ENCODE measurements around the gene POLE4. TPM values are rescaled to one million over a fixed set of nuclear protein-coding genes. Genes with fewer than 3 reads are reported as not detected.

POLE4 gene
- total RNA-seq, 1 experiment from 2014 or later = 25.6 TPM

DNA sequence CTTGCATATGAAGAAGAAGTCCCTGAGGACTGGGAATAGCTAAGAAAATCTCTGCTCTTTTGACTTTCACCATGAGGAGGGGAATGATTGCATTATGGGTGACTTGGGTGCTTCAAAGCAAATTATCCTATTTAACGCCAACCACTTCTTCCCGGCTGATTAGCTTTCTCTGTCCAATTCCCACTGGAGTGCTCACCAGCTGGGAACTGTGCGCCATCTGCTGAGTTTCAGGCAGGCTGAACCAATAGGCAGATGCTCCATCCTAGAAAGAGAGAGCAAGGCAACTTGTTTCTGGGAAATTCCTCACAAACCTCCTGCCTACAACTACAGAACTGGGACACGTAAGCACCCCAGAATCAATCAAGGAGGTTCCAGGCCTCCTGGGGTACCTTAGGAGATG is 49.4 kb downstream of the POLE4 start:
- Histone ChIP-seq H3K9me2 (ENCODE audit: insufficient read depth) (no peaks in the 10 kb centered on the region), H3K27me3 (ENCODE audit: insufficient read depth, low read length) (no peaks in the 10 kb centered on the region), H2AFZ (ENCODE audit: low read depth, low read length, poor library complexity, severe bottlenecking) (no peak overlapping the region), H3K9ac (ENCODE audit: low read length) (no peak overlapping the region), H3K4me2 (ENCODE audit: low read length) (no peak overlapping the region), H3K27ac (ENCODE audit: low read depth, low read length) (no peak overlapping the region), H4K20me1 (ENCODE audit: insufficient read depth) (no peaks in the 10 kb centered on the region), H3K36me3 (ENCODE audit: control insufficient read depth in 1 of 2, insufficient read depth in 2 of 2, low read length in 2 of 2) (no peaks in the 10 kb centered on the region), H3K4me3 (replicated peaks in 1 of 2; ENCODE audit: low read depth in 1 of 2, low read length in 2 of 2) (no peak overlapping the region), H3K79me2 (ENCODE audit: insufficient read depth, low read length) (no peaks in the 10 kb centered on the region), H3K4me1 (ENCODE audit: control insufficient read depth in 1 of 2, insufficient read depth in 2 of 2, low read length in 2 of 2) (no peaks in the 10 kb centered on the region), H3K9me3 (ENCODE audit: control insufficient read depth in 1 of 2, insufficient read depth in 1 of 2, low read depth in 1 of 2, low read length in 2 of 2) (no peaks in the 10 kb centered on the region)
- TF ChIP-seq MAX (IDR thresholded peaks at IDR 0.05) (no peak), CBX3 (IDR thresholded peaks at IDR 0.05; ENCODE audit: low read depth) (no peak), SP1 (IDR thresholded peaks at IDR 0.05; ENCODE audit: low read depth) (no peak), SRF (IDR thresholded peaks at IDR 0.05; ENCODE audit: low read depth) (no peak), ELF1 (IDR thresholded peaks at IDR 0.05; ENCODE audit: borderline replicate concordance, low read depth) (no peak), CEBPB (IDR thresholded peaks at IDR 0.05; ENCODE audit: low read depth) (no peak), POLR2AphosphoS5 (IDR thresholded peaks at IDR 0.05; ENCODE audit: low read depth, low read length) (no peak)
- TF ChIP-seq, protein P1, sequence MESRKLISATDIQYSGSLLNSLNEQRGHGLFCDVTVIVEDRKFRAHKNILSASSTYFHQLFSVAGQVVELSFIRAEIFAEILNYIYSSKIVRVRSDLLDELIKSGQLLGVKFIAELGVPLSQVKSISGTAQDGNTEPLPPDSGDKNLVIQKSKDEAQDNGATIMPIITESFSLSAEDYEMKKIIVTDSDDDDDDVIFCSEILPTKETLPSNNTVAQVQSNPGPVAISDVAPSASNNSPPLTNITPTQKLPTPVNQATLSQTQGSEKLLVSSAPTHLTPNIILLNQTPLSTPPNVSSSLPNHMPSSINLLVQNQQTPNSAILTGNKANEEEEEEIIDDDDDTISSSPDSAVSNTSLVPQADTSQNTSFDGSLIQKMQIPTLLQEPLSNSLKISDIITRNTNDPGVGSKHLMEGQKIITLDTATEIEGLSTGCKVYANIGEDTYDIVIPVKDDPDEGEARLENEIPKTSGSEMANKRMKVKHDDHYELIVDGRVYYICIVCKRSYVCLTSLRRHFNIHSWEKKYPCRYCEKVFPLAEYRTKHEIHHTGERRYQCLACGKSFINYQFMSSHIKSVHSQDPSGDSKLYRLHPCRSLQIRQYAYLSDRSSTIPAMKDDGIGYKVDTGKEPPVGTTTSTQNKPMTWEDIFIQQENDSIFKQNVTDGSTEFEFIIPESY (IDR thresholded peaks at IDR 0.05; ENCODE audit: extremely low read depth, insufficient replicate concordance, low read length) = no peak
- TF ChIP-seq, protein P2, sequence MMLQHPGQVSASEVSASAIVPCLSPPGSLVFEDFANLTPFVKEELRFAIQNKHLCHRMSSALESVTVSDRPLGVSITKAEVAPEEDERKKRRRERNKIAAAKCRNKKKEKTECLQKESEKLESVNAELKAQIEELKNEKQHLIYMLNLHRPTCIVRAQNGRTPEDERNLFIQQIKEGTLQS (IDR thresholded peaks at IDR 0.05) = no peak
- CTCF ChIA-PET = no interaction called here
- intact Hi-C loops (cut with micrococcal nuclease) = no loop called here
- no TSS peak for BruUV-seq (replicated peaks)
- DNase-seq (ENCODE audit: low read depth, low spot score) (no peak), ATAC-seq (no peak)
- POLR2A ChIA-PET = no interaction called here
- RAD21 ChIA-PET (ENCODE audit: low non-redundant PET in 1 of 2, low total read pairs in 2 of 2, uncharacterized antibody in 2 of 2, unreplicated experiment in 2 of 2) = no interaction called here

DNA sequence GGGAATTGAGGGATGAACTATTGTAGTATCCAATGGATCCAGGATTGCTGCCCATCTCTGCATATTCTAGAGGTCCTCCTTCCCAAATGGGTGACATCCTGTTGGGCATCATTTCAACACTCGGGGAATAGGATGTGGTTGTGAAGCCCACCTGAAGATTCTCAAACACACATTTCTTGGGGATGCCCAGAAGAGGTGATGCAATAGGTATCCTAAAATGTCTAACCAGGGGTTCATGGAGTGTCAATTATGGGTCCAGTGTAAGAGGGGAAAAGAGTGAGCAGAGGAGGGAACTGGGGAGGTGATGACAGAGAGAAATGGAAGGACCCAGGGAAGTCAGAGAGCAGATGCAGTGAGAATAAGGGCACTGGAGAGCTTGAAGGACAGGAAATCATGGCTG is 52.1 kb downstream of the POLE4 start:
- H3K9me3 ChIP-seq (ENCODE audit: control insufficient read depth in 1 of 2, insufficient read depth in 1 of 2, low read depth in 1 of 2, low read length in 2 of 2) = no peaks in the 10 kb centered on the region
- no peaks in the 10 kb centered on the region for H3K4me1 ChIP-seq (ENCODE audit: control insufficient read depth in 1 of 2, insufficient read depth in 2 of 2, low read length in 2 of 2)
- ATAC-seq = no peak
- no peak overlapping the region for H3K27ac ChIP-seq (ENCODE audit: low read depth, low read length)
- DNase-seq (ENCODE audit: low read depth, low spot score) = no peak
- no peak overlapping the region for H3K9ac ChIP-seq (ENCODE audit: low read length)
- no peak overlapping the region for H3K4me3 ChIP-seq (replicated peaks in 1 of 2; ENCODE audit: low read depth in 1 of 2, low read length in 2 of 2)
- no peaks in the 10 kb centered on the region for H3K79me2 ChIP-seq (ENCODE audit: insufficient read depth, low read length)
- no peaks in the 10 kb centered on the region for H3K36me3 ChIP-seq (ENCODE audit: control insufficient read depth in 1 of 2, insufficient read depth in 2 of 2, low read length in 2 of 2)
- no peaks in the 10 kb centered on the region for H4K20me1 ChIP-seq (ENCODE audit: insufficient read depth)
- ChIA-PET RAD21 (ENCODE audit: low non-redundant PET in 1 of 2, low total read pairs in 2 of 2, uncharacterized antibody in 2 of 2, unreplicated experiment in 2 of 2) (no interaction called here), CTCF (no interaction called here), POLR2A (no interaction called here)
- no peaks in the 10 kb centered on the region for H3K9me2 ChIP-seq (ENCODE audit: insufficient read depth)
- intact Hi-C loops (cut with micrococcal nuclease) = no loop called here
- BruUV-seq (replicated peaks) = no TSS peak
- no peak overlapping the region for H2AFZ ChIP-seq (ENCODE audit: low read depth, low read length, poor library complexity, severe bottlenecking)
- H3K27me3 ChIP-seq (ENCODE audit: insufficient read depth, low read length) = no peaks in the 10 kb centered on the region
- H3K4me2 ChIP-seq (ENCODE audit: low read length) = no peak overlapping the region
- TF ChIP-seq CBX3 (IDR thresholded peaks at IDR 0.05; ENCODE audit: low read depth) = no peak
- TF ChIP-seq ZNF274 (IDR thresholded peaks at IDR 0.05; ENCODE audit: low read depth, low read length) = no peak
- no peak for TF ChIP-seq RAD21 (IDR thresholded peaks at IDR 0.05; ENCODE audit: low read depth)
- TF ChIP-seq, protein P2 (IDR thresholded peaks at IDR 0.05) = no peak
- no peak for TF ChIP-seq CEBPB (IDR thresholded peaks at IDR 0.05; ENCODE audit: low read depth)
- TF ChIP-seq, protein P3, sequence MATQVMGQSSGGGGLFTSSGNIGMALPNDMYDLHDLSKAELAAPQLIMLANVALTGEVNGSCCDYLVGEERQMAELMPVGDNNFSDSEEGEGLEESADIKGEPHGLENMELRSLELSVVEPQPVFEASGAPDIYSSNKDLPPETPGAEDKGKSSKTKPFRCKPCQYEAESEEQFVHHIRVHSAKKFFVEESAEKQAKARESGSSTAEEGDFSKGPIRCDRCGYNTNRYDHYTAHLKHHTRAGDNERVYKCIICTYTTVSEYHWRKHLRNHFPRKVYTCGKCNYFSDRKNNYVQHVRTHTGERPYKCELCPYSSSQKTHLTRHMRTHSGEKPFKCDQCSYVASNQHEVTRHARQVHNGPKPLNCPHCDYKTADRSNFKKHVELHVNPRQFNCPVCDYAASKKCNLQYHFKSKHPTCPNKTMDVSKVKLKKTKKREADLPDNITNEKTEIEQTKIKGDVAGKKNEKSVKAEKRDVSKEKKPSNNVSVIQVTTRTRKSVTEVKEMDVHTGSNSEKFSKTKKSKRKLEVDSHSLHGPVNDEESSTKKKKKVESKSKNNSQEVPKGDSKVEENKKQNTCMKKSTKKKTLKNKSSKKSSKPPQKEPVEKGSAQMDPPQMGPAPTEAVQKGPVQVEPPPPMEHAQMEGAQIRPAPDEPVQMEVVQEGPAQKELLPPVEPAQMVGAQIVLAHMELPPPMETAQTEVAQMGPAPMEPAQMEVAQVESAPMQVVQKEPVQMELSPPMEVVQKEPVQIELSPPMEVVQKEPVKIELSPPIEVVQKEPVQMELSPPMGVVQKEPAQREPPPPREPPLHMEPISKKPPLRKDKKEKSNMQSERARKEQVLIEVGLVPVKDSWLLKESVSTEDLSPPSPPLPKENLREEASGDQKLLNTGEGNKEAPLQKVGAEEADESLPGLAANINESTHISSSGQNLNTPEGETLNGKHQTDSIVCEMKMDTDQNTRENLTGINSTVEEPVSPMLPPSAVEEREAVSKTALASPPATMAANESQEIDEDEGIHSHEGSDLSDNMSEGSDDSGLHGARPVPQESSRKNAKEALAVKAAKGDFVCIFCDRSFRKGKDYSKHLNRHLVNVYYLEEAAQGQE (IDR thresholded peaks at IDR 0.05; ENCODE audit: low read depth) = no peak
- no peak for TF ChIP-seq SP1 (IDR thresholded peaks at IDR 0.05; ENCODE audit: low read depth)
- TF ChIP-seq YY1 (IDR thresholded peaks at IDR 0.05; ENCODE audit: extremely low read depth, insufficient replicate concordance, low read depth, low read length) = no peak
- TF ChIP-seq ELF1 (IDR thresholded peaks at IDR 0.05; ENCODE audit: borderline replicate concordance, low read depth) = no peak
